GM13977 (cell line): Measurements from ENCODE around the gene ACTL10.

Experiments used
- DNase-seq: peaks from one replicate; pipeline ENCODE4 v3.0.0; 2012; ENCODE audit warnings: low spot score
- CTCF ChIP-seq: IDR thresholded peaks from 2 replicates; pipeline ENCODE4 v1.5.1; 2012; ENCODE audit warnings: mild to moderate bottlenecking, control low read depth; ENCODE audit not compliant: insufficient read depth; ENCODE audit errors: extremely low read depth, missing control alignments
- in situ Hi-C: fragments of 300-500 bp; cut with MboI; formaldehyde crosslinking; loops from one replicate; pipeline ENCODE4 v1.12.0; 2022; ENCODE audit warnings: low sequenced_read_pairs, low pct_unique_long_range_greater_than_20kb, mixed read lengths, inconsistent platforms; ENCODE audit not compliant: unreplicated experiment

ACTL10 gene

GRCh38 chr20:33669224-33669623 is 2.5 kb downstream of the ACTL10 start:
- in situ Hi-C loops: no loop called here
- no peak for DNase-seq
- no peak for TF ChIP-seq CTCF

- no peak for TF ChIP-seq CTCF
- DNase-seq: no peak
- in situ Hi-C loops: no loop called here
Measured at GRCh38 chr20:33669873-33670640, 3.3 kb downstream of the ACTL10 start.

- in situ Hi-C loops: no loop called here
- no peak for DNase-seq
- TF ChIP-seq CTCF: no peak
Measured at GRCh38 chr20:33670715-33671499, 4.2 kb downstream of the ACTL10 start.

GRCh38 chr20:33671573-33672288 is 5.0 kb downstream of the ACTL10 start:
- DNase-seq: no peak
- TF ChIP-seq CTCF: no peak
- in situ Hi-C loops: no loop called here

GRCh38 chr20:33672426-33673113 is 5.8 kb downstream of the ACTL10 start:
- no peak for TF ChIP-seq CTCF
- DNase-seq: no peak
- in situ Hi-C loops: no loop called here

GRCh38 chr20:33673114-33673409 is 6.3 kb downstream of the ACTL10 start:
- DNase-seq: no peak
- TF ChIP-seq CTCF: no peak
- in situ Hi-C loops: no loop called here
